K562 (cell line): ENCODE measurements around the gene CSF2. TPM values are rescaled to one million over a fixed set of nuclear protein-coding genes. Genes with fewer than 3 reads are reported as not detected.

Source experiments
- ARNT ChIP-seq, 2 experiments: fragments of 450-650 bp; IDR thresholded peaks; 2 replicates each; pipeline ENCODE4 v1.6.1; 2016; ENCODE audit warnings: mild to moderate bottlenecking in 1 of 2
- ATF7 ChIP-seq: fragments of 450-650 bp; IDR thresholded peaks from 2 replicates; pipeline ENCODE4 v1.7.1; 2014; ENCODE audit warnings: mild to moderate bottlenecking, moderate library complexity
- ELK3 ChIP-seq: fragments of 450-650 bp; formaldehyde crosslinking; IDR thresholded peaks from 2 replicates; pipeline ENCODE4 v1.4.0; 2020; ENCODE audit warnings: mild to moderate bottlenecking
- GATA2 ChIP-seq: sonication (generic); formaldehyde crosslinking; IDR thresholded peaks from 2 replicates; pipeline ENCODE4 v1.4.0; 2020; ENCODE audit warnings: mild to moderate bottlenecking, missing genetic modification reagents
- HOXB6 ChIP-seq: fragments of 250-450 bp; sonication (Bioruptor Pico); IDR thresholded peaks from 2 replicates; pipeline ENCODE4 v1.5.1; 2022; ENCODE audit warnings: mild to moderate bottlenecking, borderline replicate concordance
- ID3 ChIP-seq, 2 experiments: fragments of 250-450 bp in 1 of 2; fragments of 450-650 bp in 1 of 2; sonication (Bioruptor Pico) in 1 of 2; IDR thresholded peaks; 2 replicates each; pipeline versions ENCODE4 v1.6.1 to v1.8.0; 2016 to 2021; ENCODE audit warnings: mild to moderate bottlenecking in 2 of 2, moderate library complexity in 2 of 2, missing compliant biosample characterization in 1 of 2, missing genetic modification characterization in 1 of 2
- MAX ChIP-seq: sonication (generic); formaldehyde crosslinking; IDR thresholded peaks from 2 replicates; pipeline ENCODE4 v1.9.0; 2022; ENCODE audit warnings: mild to moderate bottlenecking, missing genetic modification reagents
- NELFE ChIP-seq: IDR thresholded peaks from 2 replicates; pipeline ENCODE4 v1.6.1; 2011; ENCODE audit warnings: mild to moderate bottlenecking; ENCODE audit not compliant: insufficient read depth, insufficient read length
- NEUROD1 ChIP-seq: fragments of 150-350 bp; IDR thresholded peaks from 2 replicates; pipeline ENCODE4 v1.6.1; 2014; ENCODE audit warnings: borderline replicate concordance, low read length, low read depth; ENCODE audit not compliant: partially characterized antibody
- NUFIP1 ChIP-seq: fragments of 450-650 bp; IDR thresholded peaks from 2 replicates; pipeline ENCODE4 v1.6.1; 2018; ENCODE audit not compliant: partially characterized antibody
- POLR3G ChIP-seq: IDR thresholded peaks from 2 replicates; pipeline ENCODE4 v1.6.1; 2011; ENCODE audit not compliant: insufficient read length, insufficient replicate concordance; ENCODE audit errors: extremely low read depth
- SOX6 ChIP-seq: fragments of 450-650 bp; IDR thresholded peaks from 2 replicates; pipeline ENCODE4 v1.6.1; 2014; ENCODE audit warnings: mild to moderate bottlenecking
- STAT5A ChIP-seq: IDR thresholded peaks from 2 replicates; pipeline ENCODE4 v1.6.1; 2012; ENCODE audit warnings: low read length, inconsistent platforms, borderline replicate concordance
- TRIM24 ChIP-seq, 2 experiments: fragments of 450-650 bp; IDR thresholded peaks; 2 replicates each; pipeline ENCODE4 v1.6.1; 2016
- TSC22D4 ChIP-seq: fragments of 450-650 bp; IDR thresholded peaks from 2 replicates; pipeline ENCODE4 v1.6.1; 2016; ENCODE audit warnings: missing genetic modification characterization, missing biosample characterization, control low read depth
- ZNF282 ChIP-seq: sonication (generic); formaldehyde crosslinking; IDR thresholded peaks from 2 replicates; pipeline ENCODE4 v1.8.1; 2023; ENCODE audit warnings: missing genetic modification reagents
- ZNF311 ChIP-seq: fragments of 250-450 bp; sonication (Bioruptor Pico); IDR thresholded peaks from 2 replicates; pipeline ENCODE4 v1.4.0; 2020; ENCODE audit warnings: mild to moderate bottlenecking, moderate library complexity
- polyA plus RNA-seq, 8 experiments: library from polyadenylated mRNA; depleted of rRNA in 4 of 8; stranded (reverse) in 5 of 8; unstranded in 3 of 8; fragments of >200 nt; fragmentation: Nextera tagmentation in 2 of 8; fragmentation: Illumina TruSeq in 1 of 8; extraction: Ambion mirVana in 2 of 8; extraction: Trizol in 1 of 8; gene quantifications; 2 replicates each; pipeline versions ENCODE4 v1.2.1 to v1.2.3, GENCODE V29; 2011 to 2014; ENCODE audit warnings: inconsistent platforms in 1 of 8, missing spikeins in 1 of 8
- total RNA-seq, 7 experiments: library from RNA; depleted of rRNA in 6 of 7; stranded (reverse); fragments of >200 nt in 6 of 7; fragmentation: Illumina TruSeq in 2 of 7; extraction: Trizol in 2 of 7; gene quantifications; 2 replicates each; pipeline versions ENCODE4 v1.2.1 to v1.2.3, GENCODE V29; 2011 to 2021; ENCODE audit warnings: low replicate concordance in 1 of 7
- TF ChIP-seq, protein P1 (sequence below): IDR thresholded peaks from 2 replicates; pipeline ENCODE4 v1.6.1; 2011; ENCODE audit not compliant: insufficient read length; ENCODE audit errors: extremely low read depth
- TF ChIP-seq, protein P2 (sequence below), 2 experiments: IDR thresholded peaks; 2 replicates each; pipeline ENCODE4 v1.6.1; 2012; ENCODE audit warnings: improper control_type of control experiment in 2 of 2, low read depth in 2 of 2, low read length in 2 of 2, borderline replicate concordance in 1 of 2
- TF ChIP-seq, protein P3 (sequence below): fragments of 450-650 bp; IDR thresholded peaks from 2 replicates; pipeline ENCODE4 v1.6.1; 2016; ENCODE audit warnings: low read depth, mild to moderate bottlenecking, moderate library complexity

The CSF2 gene
- total and polyA plus RNA-seq, 9 of the 15 experiments (the other 6 are each of a cell fraction or from before 2014, with no cell fraction given) = 0.25 to 0.29 TPM; not detected in 7

GRCh38 chr5:132103332-132103951, 29.9 kb downstream of the CSF2 start (continued):
- TF ChIP-seq STAT5A (no peak), ATF7 (peak; percentile 84), NEUROD1 (no peak), ID3 (CRISPR knock-in tag; IDR thresholded peaks at IDR 0.05) (no peak), ID3 (tag; IDR thresholded peaks at IDR 0.05) (no peak), TSC22D4 (tag) (no peak), POLR3G (no peak), ARNT (IDR thresholded peaks at IDR 0.05) (peak in 1 of 2 experiments; percentile 73; a peak in 2 of 4 replicates), NUFIP1 (no peak), GATA2 (CRISPR knock-in tag) (peak; percentile 75), TRIM24 (IDR thresholded peaks at IDR 0.05) (no peak; a peak in 2 of 4 replicates), HOXB6 (CRISPR knock-in tag) (no peak), SOX6 (peak; percentile 79), NELFE (no peak), ZNF311 (no peak), ELK3 (no peak), MAX (CRISPR knock-in tag) (no peak), ZNF282 (CRISPR knock-in tag) (no peak)
- TF ChIP-seq, protein P1, sequence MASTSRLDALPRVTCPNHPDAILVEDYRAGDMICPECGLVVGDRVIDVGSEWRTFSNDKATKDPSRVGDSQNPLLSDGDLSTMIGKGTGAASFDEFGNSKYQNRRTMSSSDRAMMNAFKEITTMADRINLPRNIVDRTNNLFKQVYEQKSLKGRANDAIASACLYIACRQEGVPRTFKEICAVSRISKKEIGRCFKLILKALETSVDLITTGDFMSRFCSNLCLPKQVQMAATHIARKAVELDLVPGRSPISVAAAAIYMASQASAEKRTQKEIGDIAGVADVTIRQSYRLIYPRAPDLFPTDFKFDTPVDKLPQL = no peak
- TF ChIP-seq, protein P2, sequence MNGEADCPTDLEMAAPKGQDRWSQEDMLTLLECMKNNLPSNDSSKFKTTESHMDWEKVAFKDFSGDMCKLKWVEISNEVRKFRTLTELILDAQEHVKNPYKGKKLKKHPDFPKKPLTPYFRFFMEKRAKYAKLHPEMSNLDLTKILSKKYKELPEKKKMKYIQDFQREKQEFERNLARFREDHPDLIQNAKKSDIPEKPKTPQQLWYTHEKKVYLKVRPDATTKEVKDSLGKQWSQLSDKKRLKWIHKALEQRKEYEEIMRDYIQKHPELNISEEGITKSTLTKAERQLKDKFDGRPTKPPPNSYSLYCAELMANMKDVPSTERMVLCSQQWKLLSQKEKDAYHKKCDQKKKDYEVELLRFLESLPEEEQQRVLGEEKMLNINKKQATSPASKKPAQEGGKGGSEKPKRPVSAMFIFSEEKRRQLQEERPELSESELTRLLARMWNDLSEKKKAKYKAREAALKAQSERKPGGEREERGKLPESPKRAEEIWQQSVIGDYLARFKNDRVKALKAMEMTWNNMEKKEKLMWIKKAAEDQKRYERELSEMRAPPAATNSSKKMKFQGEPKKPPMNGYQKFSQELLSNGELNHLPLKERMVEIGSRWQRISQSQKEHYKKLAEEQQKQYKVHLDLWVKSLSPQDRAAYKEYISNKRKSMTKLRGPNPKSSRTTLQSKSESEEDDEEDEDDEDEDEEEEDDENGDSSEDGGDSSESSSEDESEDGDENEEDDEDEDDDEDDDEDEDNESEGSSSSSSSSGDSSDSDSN (IDR thresholded peaks at IDR 0.05; ENCODE audit: borderline replicate concordance in 1 of 2, low read depth in 2 of 2, low read length in 2 of 2) = no peak
- TF ChIP-seq, protein P3, sequence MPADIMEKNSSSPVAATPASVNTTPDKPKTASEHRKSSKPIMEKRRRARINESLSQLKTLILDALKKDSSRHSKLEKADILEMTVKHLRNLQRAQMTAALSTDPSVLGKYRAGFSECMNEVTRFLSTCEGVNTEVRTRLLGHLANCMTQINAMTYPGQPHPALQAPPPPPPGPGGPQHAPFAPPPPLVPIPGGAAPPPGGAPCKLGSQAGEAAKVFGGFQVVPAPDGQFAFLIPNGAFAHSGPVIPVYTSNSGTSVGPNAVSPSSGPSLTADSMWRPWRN = peak; percentile 98
- TF ChIP-seq, all 486 proteins: peak for 96
